T-helper 2 cell treated with Interferon-gamma antibody and Interleukin-4, amounts not matched to agents 5 μg/mL and 100 μg/mL, for 36 hours (primary cell): Measurements from ENCODE around the gene ACSL4.

ENCODE experiments used
- DNase-seq: peaks from one replicate; pipeline ENCODE4 v3.0.0; 2021; ENCODE audit warnings: low spot score
- H3K27ac Mint-ChIP-seq: one replicate; pipeline ENCODE4 v1.8.0; 2021; ENCODE audit warnings: mild to moderate bottlenecking, mixed read lengths
- H3K27me3 Mint-ChIP-seq: one replicate; pipeline ENCODE4 v1.8.0; 2021; ENCODE audit warnings: low read depth, mixed read lengths
- H3K36me3 Mint-ChIP-seq: one replicate; pipeline ENCODE4 v1.8.0; 2021; ENCODE audit warnings: low read depth, mixed read lengths
- H3K4me1 Mint-ChIP-seq: one replicate; pipeline ENCODE4 v1.8.0; 2021; ENCODE audit warnings: low read depth, mixed read lengths
- H3K4me3 Mint-ChIP-seq: one replicate; pipeline ENCODE4 v1.8.0; 2022; ENCODE audit warnings: mild to moderate bottlenecking, moderate library complexity, mixed read lengths
- H3K9me3 Mint-ChIP-seq: one replicate; pipeline ENCODE4 v1.8.0; 2021; ENCODE audit warnings: mixed read lengths

Gene ACSL4

GRCh38 chrX:109714340-109714958 is 18.6 kb downstream of the ACSL4 start:
- no peak for DNase-seq
- Mint-ChIP-seq H3K27me3 (no peaks in the 10 kb centered on the region), H3K9me3 (no peaks in the 10 kb centered on the region), H3K36me3 (peaks cover 12% of the 10 kb centered on the region), H3K4me1 (peaks cover 15% of the 10 kb centered on the region), H3K4me3 (no peak overlapping the region), H3K27ac (no peak overlapping the region)

DNA sequence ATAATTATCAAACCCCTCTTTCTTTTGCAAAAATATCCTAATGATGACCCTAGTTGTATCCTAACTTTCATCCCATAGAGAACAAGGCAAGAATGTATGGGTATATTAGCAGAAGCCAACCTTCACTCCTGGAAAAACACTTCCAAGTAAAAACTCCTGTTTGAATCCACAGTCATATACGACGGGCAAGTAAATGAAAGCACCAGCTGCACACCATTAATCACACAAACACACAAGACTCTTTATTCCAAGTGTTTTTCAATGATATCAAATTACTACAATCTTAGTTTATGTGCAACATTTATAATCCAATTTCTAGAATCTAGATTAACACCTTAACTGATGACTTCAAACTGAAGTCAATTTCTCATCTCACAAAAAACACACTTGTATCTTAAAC is 22.9 kb downstream of the ACSL4 start:
- H3K4me3 Mint-ChIP-seq, result no peak overlapping the region
- H3K27ac Mint-ChIP-seq, result no peak overlapping the region
- no peak for DNase-seq
- H3K9me3 Mint-ChIP-seq, result no peaks in the 10 kb centered on the region
- H3K36me3 Mint-ChIP-seq, result peaks cover 11% of the 10 kb centered on the region
- no peaks in the 10 kb centered on the region for H3K27me3 Mint-ChIP-seq
- H3K4me1 Mint-ChIP-seq, result peaks cover 38% of the 10 kb centered on the region

GRCh38 chrX:109709129-109709631 is 23.9 kb downstream of the ACSL4 start:
- H3K27me3 Mint-ChIP-seq, result no peaks in the 10 kb centered on the region
- H3K27ac Mint-ChIP-seq, result peak overlapping the region; percentile 89
- peak; percentile 4 for DNase-seq
- H3K36me3 Mint-ChIP-seq, result peaks cover 16% of the 10 kb centered on the region
- no peaks in the 10 kb centered on the region for H3K9me3 Mint-ChIP-seq
- peak overlapping the region; percentile 66 for H3K4me3 Mint-ChIP-seq
- H3K4me1 Mint-ChIP-seq, result peaks cover 47% of the 10 kb centered on the region

- H3K36me3 Mint-ChIP-seq, result peaks cover 15% of the 10 kb centered on the region
- no peaks in the 10 kb centered on the region for H3K9me3 Mint-ChIP-seq
- peaks cover 39% of the 10 kb centered on the region for H3K4me1 Mint-ChIP-seq
- no peaks in the 10 kb centered on the region for H3K27me3 Mint-ChIP-seq
- H3K4me3 Mint-ChIP-seq, result peak overlapping the region; percentile 74
- H3K27ac Mint-ChIP-seq, result no peak overlapping the region
- no peak for DNase-seq
Measured at GRCh38 chrX:109707720-109708119, 25.3 kb downstream of the ACSL4 start.

- Mint-ChIP-seq H3K27me3 (no peaks in the 10 kb centered on the region), H3K27ac (no peak overlapping the region), H3K4me1 (peaks cover 39% of the 10 kb centered on the region), H3K36me3 (peaks cover 20% of the 10 kb centered on the region), H3K9me3 (no peaks in the 10 kb centered on the region), H3K4me3 (peak overlapping the region; percentile 74)
- DNase-seq, result no peak
Measured at GRCh38 chrX:109707319-109707718, 25.7 kb downstream of the ACSL4 start.

GRCh38 chrX:109704563-109704962 is 28.5 kb downstream of the ACSL4 start:
- no peaks in the 10 kb centered on the region for H3K9me3 Mint-ChIP-seq
- peaks cover 35% of the 10 kb centered on the region for H3K4me1 Mint-ChIP-seq
- DNase-seq, result peak; percentile 4

DNA sequence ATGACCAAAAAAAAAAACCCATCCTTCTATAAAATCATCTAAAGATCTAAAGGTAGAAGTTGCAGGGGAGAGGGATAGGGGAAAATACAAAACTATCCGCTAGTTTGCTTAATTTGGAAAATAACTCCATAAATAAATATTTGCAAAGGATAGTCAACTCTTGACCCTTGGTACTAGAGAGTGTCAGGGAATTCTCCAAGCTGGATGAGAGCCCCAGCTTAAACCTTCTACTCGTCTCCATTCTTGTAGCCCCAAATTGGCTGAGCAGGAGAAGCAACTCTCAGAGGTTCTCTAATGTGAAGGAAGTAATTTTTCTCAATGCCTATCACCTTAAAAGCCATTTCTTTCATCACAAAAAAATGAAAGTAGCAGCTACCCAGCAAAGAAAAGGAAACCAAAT is 35.2 kb downstream of the ACSL4 start:
- Mint-ChIP-seq H3K4me3 (no peak overlapping the region), H3K27me3 (no peaks in the 10 kb centered on the region), H3K36me3 (peaks cover 16% of the 10 kb centered on the region), H3K4me1 (peaks cover 12% of the 10 kb centered on the region), H3K9me3 (no peaks in the 10 kb centered on the region), H3K27ac (no peak overlapping the region)
- DNase-seq, result no peak

More at GRCh38 chrX:109704563-109704962, 28.5 kb downstream of the ACSL4 start:
- H3K36me3 Mint-ChIP-seq, result peaks cover 19% of the 10 kb centered on the region
- H3K4me3 Mint-ChIP-seq, result peak overlapping the region; percentile 14
- peak overlapping the region; percentile 43 for H3K27ac Mint-ChIP-seq
- no peaks in the 10 kb centered on the region for H3K27me3 Mint-ChIP-seq

DNA sequence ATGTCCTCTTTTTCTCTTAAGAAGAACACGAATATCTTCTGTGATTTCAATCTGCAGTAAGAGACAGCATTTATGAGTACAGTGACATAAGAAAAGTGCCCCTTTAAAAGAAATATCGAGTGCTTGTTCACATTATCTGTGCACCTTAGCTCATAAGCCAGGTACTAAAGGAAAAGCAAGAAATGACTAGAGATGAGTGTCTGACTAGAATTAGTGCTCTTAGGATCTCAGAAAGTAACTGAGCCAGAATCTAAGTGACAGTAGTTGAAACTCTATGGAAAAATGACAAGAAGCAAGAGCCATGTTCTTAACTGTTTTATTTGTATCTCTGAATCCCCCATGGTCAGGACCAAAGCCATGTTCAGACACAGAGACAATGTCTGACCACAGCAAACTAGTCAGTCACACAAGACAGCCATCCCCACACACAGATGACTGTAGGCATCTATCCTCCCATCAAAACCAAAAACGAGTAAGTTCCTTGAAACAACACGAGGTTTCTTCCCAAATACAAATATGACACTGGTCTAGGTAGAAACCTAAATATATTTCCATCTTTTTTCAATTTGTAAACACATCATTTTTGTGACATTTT is 36.8 kb downstream of the ACSL4 start:
- Mint-ChIP-seq H3K4me3 (no peak overlapping the region), H3K27me3 (no peaks in the 10 kb centered on the region), H3K27ac (peak overlapping the region; percentile 31), H3K4me1 (peaks cover 12% of the 10 kb centered on the region), H3K9me3 (no peaks in the 10 kb centered on the region), H3K36me3 (peaks cover 9% of the 10 kb centered on the region)
- no peak for DNase-seq

GRCh38 chrX:109695637-109696036 is 37.4 kb downstream of the ACSL4 start:
- Mint-ChIP-seq H3K4me1 (peaks cover 12% of the 10 kb centered on the region), H3K27me3 (no peaks in the 10 kb centered on the region), H3K4me3 (no peak overlapping the region), H3K27ac (no peak overlapping the region), H3K36me3 (peaks cover 9% of the 10 kb centered on the region), H3K9me3 (no peaks in the 10 kb centered on the region)
- no peak for DNase-seq

GRCh38 chrX:109691752-109692151 is 41.3 kb downstream of the ACSL4 start:
- peaks cover 7% of the 10 kb centered on the region for H3K36me3 Mint-ChIP-seq
- no peaks in the 10 kb centered on the region for H3K9me3 Mint-ChIP-seq
- H3K4me1 Mint-ChIP-seq, result peaks cover 6% of the 10 kb centered on the region
- no peak for DNase-seq
- H3K27me3 Mint-ChIP-seq, result no peaks in the 10 kb centered on the region
- no peak overlapping the region for H3K27ac Mint-ChIP-seq
- H3K4me3 Mint-ChIP-seq, result no peak overlapping the region

GRCh38 chrX:109691277-109691676 is 41.8 kb downstream of the ACSL4 start:
- Mint-ChIP-seq H3K27me3 (no peaks in the 10 kb centered on the region), H3K27ac (no peak overlapping the region), H3K9me3 (no peaks in the 10 kb centered on the region), H3K4me1 (peaks cover 4% of the 10 kb centered on the region), H3K4me3 (no peak overlapping the region), H3K36me3 (peaks cover 7% of the 10 kb centered on the region)
- DNase-seq, result no peak

- H3K4me3 Mint-ChIP-seq, result no peak overlapping the region
- H3K9me3 Mint-ChIP-seq, result no peaks in the 10 kb centered on the region
- peaks cover 4% of the 10 kb centered on the region for H3K4me1 Mint-ChIP-seq
- H3K27ac Mint-ChIP-seq, result no peak overlapping the region
- DNase-seq, result no peak
- H3K36me3 Mint-ChIP-seq, result peaks cover 3% of the 10 kb centered on the region
- no peaks in the 10 kb centered on the region for H3K27me3 Mint-ChIP-seq
Measured at GRCh38 chrX:109687903-109688302, 45.2 kb downstream of the ACSL4 start.

DNA sequence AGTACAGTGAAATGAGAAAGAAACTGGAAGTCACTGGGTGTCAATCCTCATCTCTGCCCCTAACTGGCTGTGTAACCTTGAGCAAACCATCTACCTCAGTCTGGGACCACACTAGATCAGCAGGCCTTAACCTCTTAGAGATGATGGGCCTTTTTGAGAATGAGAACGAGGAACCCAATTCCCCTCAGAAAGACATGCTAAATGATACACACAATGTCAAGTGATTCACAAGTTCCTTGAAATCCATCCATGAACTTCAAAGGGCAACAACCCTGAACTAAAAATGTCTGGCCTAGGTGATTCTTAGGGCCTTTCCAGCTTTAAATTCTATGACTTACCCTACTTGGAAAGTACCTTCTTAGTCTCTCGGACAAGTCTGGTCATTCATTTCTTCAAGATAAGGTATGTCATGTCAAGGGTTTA is 47.4 kb downstream of the ACSL4 start:
- Mint-ChIP-seq H3K9me3 (no peaks in the 10 kb centered on the region), H3K27ac (no peak overlapping the region), H3K27me3 (no peaks in the 10 kb centered on the region), H3K36me3 (peaks cover 14% of the 10 kb centered on the region), H3K4me3 (no peak overlapping the region), H3K4me1 (peaks cover 4% of the 10 kb centered on the region)
- DNase-seq, result peak; percentile 3

DNA sequence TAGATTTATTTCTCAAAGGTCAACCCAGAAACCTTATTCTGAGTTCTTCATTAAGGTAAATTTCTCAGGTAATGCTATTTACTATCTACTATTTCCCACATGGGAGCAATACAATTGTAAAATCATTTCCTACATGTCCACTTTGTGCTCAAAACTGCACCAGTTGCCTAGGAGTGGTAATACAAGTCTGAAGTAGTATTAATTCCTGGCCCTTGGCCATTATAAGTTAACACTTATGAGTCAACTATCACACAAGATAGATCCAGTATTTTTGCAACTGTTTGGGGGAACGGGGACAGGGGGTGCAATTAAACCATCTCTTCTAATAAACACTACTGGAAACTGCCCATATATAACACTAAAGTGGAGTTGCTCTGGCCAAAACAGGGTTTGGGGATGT is 48.9 kb downstream of the ACSL4 start:
- H3K27ac Mint-ChIP-seq, result no peak overlapping the region
- H3K9me3 Mint-ChIP-seq, result no peaks in the 10 kb centered on the region
- peaks cover 4% of the 10 kb centered on the region for H3K4me1 Mint-ChIP-seq
- DNase-seq, result no peak
- H3K4me3 Mint-ChIP-seq, result no peak overlapping the region
- peaks cover 14% of the 10 kb centered on the region for H3K36me3 Mint-ChIP-seq
- H3K27me3 Mint-ChIP-seq, result no peaks in the 10 kb centered on the region
